HG03066 (cell line): Measurements from ENCODE around the gene TP53.
"Not testable (repeated sequence)": the region's sequence is repeated elsewhere in the genome, so short reads cannot be mapped to it uniquely, and the experiment has no call there.

Experiments
- ATAC-seq: cut with Tn5 transposase; IDR thresholded peaks from one replicate; pipeline ENCODE4 v1.9.1; 2021; ENCODE audit warnings: low read depth; ENCODE audit not compliant: unreplicated experiment

The TP53 gene

DNA sequence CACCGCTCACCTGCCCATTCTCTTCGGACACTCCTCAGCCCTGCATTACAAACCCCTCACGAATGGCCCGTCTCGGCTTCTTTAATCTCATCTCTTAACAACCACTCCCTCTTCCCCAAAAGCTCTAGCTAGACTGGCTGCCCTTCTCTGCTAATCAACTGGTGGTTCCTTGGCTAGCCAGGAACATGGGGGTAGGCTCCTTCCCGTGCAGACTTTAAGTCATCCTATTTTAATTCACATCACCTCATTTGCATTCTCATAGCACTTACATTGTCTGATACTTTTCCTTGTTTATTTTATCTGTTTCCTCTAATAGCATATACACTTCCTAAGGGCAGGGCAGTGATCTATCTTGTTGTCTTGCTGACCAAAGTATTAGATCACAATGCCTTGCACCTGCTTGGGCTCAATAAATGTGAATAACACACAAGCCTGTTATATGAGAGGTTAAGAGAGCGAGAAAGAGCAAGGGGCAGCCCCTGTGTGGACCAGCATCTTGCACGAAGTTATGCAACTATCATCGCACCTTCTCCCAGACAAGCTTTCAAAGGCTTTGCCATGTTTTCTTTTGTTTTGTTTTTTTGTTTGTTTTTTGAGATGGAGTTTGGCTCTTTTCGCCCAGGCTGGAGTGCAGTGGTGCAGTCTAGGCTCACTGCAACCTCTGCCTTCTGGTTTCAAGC is 9.8 kb downstream of the TP53 start:
- ATAC-seq = no peak

GRCh38 chr17:7676533-7676932 is 10.8 kb downstream of the TP53 start:
- ATAC-seq = no peak

- ATAC-seq = no peak
These were observed 12.4 kb downstream of the TP53 start for GRCh38 chr17:7674934-7675333.

DNA sequence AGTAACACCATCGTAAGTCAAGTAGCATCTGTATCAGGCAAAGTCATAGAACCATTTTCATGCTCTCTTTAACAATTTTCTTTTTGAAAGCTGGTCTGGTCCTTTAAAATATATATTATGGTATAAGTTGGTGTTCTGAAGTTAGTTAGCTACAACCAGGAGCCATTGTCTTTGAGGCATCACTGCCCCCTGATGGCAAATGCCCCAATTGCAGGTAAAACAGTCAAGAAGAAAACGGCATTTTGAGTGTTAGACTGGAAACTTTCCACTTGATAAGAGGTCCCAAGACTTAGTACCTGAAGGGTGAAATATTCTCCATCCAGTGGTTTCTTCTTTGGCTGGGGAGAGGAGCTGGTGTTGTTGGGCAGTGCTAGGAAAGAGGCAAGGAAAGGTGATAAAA is 14.1 kb downstream of the TP53 start:
- no peak for ATAC-seq

GRCh38 chr17:7668482-7668881 is 18.8 kb downstream of the TP53 start:
- ATAC-seq = no peak

- ATAC-seq = no peak
These were observed 19.5 kb downstream of the TP53 start for GRCh38 chr17:7667656-7668406.

- ATAC-seq = no peak
These were observed 30.2 kb downstream of the TP53 start for GRCh38 chr17:7656958-7657609.

GRCh38 chr17:7655541-7655840 is 31.8 kb downstream of the TP53 start:
- no peak for ATAC-seq

DNA sequence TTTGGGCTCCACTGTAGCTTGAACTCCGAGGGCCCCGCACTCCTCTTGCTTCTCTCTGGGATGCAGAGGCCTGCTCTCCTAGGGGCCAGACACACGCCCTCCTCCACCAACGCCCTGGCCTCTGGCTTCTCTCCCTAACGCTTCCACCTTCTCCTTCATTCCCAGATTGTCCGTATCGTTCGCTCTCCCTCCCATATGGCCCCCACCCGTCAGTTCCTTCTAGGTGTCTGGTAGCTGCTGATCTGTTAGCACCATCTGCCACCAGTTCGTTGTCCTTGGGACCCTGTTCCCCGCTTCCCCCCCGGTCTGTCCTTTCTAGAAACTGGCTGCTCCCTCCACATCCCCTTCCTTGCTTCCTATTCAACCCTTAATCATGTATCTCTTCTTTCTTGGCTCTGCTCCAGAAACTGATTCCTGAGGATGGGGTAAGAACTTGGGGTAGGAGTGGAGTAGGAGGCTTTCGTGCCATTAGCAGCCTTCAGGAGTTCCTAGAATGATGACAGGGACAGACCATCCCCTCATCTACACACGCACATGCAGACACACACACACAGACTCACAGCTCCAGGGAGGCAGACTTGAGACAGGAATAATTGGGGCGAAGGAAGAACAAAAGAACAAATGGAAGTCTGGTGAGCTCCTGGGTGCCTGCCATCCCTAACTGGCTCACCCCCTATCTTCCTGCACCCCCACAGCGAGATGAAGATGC is 32.3 kb downstream of the TP53 start:
- no peak for ATAC-seq

DNA sequence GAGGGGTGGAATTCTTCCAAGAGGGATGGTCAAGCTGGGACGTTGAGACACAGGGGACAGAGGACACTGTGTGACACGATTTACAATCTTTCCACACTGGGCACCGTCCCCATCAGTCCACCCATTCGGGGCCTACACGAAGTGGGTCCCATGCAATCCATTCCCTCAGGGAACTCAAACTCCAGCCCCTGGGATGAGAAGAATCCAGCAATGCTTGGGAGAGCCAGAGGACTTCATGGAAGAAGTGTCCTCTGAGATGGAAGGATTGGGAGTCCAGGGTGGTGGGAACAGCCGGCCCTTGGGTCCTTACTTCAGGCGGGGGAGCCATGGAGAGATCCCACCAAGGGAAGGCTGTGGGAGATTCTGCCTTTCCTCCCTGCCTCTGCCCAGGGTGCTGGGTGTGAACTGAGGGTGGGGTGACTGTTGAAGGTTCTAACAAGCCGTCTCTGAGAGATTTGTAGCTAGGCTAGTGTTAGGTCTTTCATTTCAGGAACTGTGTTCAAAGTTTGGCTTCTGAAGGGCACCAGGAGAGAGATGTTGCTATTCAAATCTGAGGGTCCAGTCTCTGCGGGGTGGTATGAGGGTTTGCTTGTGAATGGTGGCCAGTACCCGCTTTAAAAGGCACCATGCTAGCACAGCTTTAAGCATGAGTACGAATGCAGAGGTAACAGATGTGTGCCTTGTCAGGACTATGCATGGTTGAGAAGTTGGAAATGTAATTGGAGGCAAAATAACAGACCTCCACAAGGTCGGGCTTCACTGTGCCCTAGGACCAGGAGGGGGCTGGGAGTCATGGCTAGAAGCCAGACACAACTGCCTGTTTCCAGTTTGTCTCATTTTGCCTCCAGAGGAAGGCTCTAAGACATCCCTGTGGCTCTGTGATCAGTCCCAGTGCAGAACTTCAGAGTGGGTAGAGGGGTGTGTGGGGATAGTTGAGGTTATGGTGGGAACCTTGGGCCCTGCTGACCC is 34.6 kb downstream of the TP53 start:
- ATAC-seq = no peak

- ATAC-seq = no peak
These were observed 35.5 kb downstream of the TP53 start for GRCh38 chr17:7651665-7652387.

DNA sequence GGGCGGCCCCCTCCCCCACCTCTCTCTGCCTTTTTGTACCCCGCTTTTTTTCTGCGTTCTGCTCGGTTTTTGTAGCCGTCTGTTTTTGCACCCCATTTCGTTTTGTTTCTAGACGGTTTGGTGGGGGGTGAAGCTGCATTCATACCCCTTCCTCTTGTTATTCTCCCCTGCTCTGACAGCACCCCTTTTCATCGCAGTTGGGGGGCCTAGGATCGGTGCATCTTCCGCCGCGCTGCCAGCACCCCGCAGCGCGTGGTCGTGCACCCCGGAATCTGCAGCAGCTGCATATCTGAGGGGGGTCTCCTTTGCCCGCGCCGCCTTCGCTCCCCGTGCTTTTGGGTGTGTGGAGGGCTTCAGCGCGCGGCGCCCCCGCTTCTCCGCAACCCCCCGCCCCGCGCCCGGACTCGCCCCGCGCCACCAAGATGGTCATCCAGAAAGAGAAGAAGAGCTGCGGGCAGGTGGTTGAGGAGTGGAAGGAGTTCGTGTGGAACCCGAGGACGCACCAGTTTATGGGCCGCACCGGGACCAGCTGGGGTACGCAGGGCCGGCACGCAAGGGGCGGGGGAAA is 36.1 kb downstream of the TP53 start:
- ATAC-seq = no peak

DNA sequence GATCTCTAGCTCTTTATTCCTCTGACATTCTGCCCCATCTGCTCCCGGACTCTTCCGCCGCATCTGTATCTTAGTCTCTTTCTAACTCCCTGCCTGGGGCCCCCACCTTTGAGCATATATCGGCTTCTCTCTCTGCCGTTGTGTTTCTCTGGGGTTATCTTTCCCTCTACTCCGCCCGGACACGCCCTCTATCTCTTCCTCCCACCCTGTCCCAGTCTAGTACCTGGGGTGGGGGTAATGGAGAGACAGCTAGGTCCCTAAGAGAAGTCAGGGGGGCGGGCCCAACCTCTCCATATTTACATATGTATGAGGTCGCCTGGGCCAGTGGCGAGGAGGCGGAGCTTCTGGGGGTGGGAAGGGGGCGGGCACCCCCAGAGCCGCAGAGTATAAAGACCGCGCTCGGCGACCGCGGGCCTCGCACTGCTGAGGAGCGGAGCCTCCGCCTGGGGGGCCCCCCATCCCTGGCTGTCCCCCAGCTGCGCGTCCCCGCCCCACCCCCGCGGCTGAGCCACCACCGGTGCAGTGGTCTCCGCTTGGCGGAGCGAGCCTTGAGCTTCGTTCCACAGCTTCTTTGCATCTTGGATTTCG is 36.7 kb downstream of the TP53 start, which contains the start of gene ATP1B2:
Gene ATP1B2 (plus strand): TSS at position 418 of the 588 bp plus-strand sequence. CDS start 593 bp downstream, outside the sequence.
- no peak for ATAC-seq

GRCh38 chr17:7647018-7647417 is 40.3 kb downstream of the TP53 start:
- ATAC-seq = no peak

DNA sequence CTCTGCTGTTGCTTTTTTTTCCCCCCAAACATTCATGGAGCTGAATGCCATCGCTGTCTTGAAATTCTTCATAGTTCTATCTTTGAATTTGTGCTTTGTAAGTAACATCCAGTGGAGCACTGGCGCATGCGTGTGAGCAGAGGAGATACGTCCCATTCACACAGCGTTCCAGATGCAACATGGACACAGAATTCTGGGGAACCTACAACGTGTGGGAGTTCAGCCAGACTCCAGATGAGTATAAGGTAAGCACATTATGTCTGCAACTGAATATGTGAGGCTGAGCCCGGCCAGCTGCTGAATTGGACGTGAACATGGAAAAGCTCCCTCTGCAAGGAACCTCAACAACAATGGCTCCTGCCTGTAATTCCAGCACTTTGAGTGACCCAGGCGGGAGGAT is 40.8 kb downstream of the TP53 start:
- ATAC-seq = no peak

DNA sequence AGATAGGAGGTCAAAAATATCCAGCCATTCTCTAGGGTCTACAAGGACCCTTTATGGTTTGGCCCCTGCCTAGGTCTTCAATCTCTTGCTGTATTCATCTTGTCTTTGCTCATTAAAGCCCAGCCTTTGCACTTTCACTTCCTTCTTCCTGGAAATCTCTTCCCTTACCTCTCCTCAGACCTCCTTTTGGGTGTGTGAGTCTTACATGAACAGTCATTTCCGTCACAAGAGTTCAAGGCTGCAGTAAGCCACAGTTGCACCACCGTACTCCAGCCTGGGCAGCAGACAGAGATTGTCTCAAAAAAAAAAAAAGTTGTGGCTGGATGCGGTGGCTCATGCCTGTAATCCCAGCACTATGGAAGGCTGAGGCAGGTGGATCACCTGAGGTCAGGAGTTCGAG is 42.5 kb downstream of the TP53 start:
- ATAC-seq = no peak

GRCh38 chr17:7641635-7642034 is 45.7 kb downstream of the TP53 start:
- not testable (repeated sequence) for ATAC-seq

GRCh38 chr17:7640783-7641182 is 46.5 kb downstream of the TP53 start:
- no peak for ATAC-seq

- ATAC-seq = no peak
These were observed 51.1 kb downstream of the TP53 start for GRCh38 chr17:7636163-7636562.
